ENCODE data around the gene TET2. TPM values are rescaled to one million over a fixed set of nuclear protein-coding genes. Genes with fewer than 3 reads are reported as not detected.

TET2 gene
- total and polyA plus RNA-seq, 2 of the 4 experiments (the other 2 are of a cell fraction), result 5.6 to 25.3 TPM

DNA sequence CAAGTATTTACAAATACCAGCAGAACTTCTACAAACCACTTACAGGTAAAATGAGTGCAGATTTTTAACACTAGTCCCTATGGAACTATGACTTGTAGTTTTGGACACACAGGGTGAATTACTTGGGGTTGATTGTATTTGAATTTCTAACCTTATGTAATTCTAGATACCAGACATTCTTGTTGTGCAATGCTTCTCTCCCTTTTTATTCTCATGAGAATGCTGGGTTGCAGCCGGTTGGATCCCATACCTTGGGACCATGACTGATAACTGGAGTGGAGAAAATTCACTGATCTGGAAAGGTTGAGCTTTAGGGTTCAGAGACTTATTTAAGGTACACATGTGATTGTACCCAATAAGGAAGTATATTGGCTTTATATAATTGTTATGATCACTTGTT is 8.8 kb downstream of the TET2 start:
- no peak overlapping the region for H2BK20ac ChIP-seq (ENCODE audit: low read depth, low read length)
- POLR2A ChIA-PET (ENCODE audit: unreplicated experiment), result no interaction called here
- no peak overlapping the region for H3K27ac ChIP-seq (ENCODE audit: insufficient read depth, low read length)
- no TSS peak for BruUV-seq (replicated peaks)
- no CpG with 5 or more reads among the region's 1 CpG for WGBS, 2 experiments (ENCODE audit: extremely low coverage in 2 of 2, insufficient read length in 1 of 2)
- in situ Hi-C loops (cut with MboI; ENCODE audit: low sequenced_read_pairs) (no loop called here), dilution Hi-C loops (cut with HindIII; ENCODE audit: low sequenced_read_pairs, unreplicated experiment) (no loop called here), intact Hi-C loops (cut with micrococcal nuclease) (no loop called here)
- peaks cover 4% of the 10 kb centered on the region for H3K4me1 ChIP-seq (ENCODE audit: control insufficient read depth, insufficient read depth, low read length)
- H3K4me3 ChIP-seq (ENCODE audit: insufficient read depth, low read depth, low read length), result no peak overlapping the region
- peak; percentile 39 for DNase-seq
- no peak overlapping the region for H4K5ac ChIP-seq (ENCODE audit: low read depth, low read length)
- H2AFZ ChIP-seq (replicated peaks; ENCODE audit: low read length, poor library complexity), result no peak overlapping the region
- H2AK5ac ChIP-seq (ENCODE audit: low read depth, low read length), result no peak overlapping the region
- no peak overlapping the region for H3K18ac ChIP-seq (ENCODE audit: low read depth, low read length)
- H3K9me3 ChIP-seq (ENCODE audit: control insufficient read depth, insufficient read depth, low read length), result no peaks in the 10 kb centered on the region
- CTCF ChIA-PET, result no interaction called here
- no peak overlapping the region for H2AK9ac ChIP-seq (replicated peaks; ENCODE audit: low read depth, low read length, poor library complexity)
- no peak overlapping the region for H3K56ac ChIP-seq (ENCODE audit: extremely low read depth, insufficient read depth, low read length)
- no peak for TF ChIP-seq POLR2A (IDR thresholded peaks at IDR 0.05; ENCODE audit: low read depth, low read length)
- TF ChIP-seq, protein P1, sequence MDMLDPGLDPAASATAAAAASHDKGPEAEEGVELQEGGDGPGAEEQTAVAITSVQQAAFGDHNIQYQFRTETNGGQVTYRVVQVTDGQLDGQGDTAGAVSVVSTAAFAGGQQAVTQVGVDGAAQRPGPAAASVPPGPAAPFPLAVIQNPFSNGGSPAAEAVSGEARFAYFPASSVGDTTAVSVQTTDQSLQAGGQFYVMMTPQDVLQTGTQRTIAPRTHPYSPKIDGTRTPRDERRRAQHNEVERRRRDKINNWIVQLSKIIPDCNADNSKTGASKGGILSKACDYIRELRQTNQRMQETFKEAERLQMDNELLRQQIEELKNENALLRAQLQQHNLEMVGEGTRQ (IDR thresholded peaks at IDR 0.05; ENCODE audit: low read depth, low read length), result no peak
- TF ChIP-seq MAFK (IDR thresholded peaks at IDR 0.05; ENCODE audit: low read depth, low read length), result no peak
- TF ChIP-seq CEBPB (IDR thresholded peaks at IDR 0.05; ENCODE audit: low read depth, low read length), result peak; percentile 78
- TF ChIP-seq RAD21 (IDR thresholded peaks at IDR 0.05; ENCODE audit: low read length), result no peak
- no peak for TF ChIP-seq RCOR1 (IDR thresholded peaks at IDR 0.05; ENCODE audit: insufficient replicate concordance, low read length)
- no peak overlapping the region for H3K23ac ChIP-seq (ENCODE audit: low read depth, low read length)
- peaks cover 4 to 52% of the 10 kb centered on the region in 2 experiments for H3K79me1 ChIP-seq (ENCODE audit: low read depth in 1 of 2, low read length in 2 of 2)
- H3K14ac ChIP-seq (replicated peaks; ENCODE audit: low read depth, low read length), result no peak overlapping the region
- no peak overlapping the region for H3K4ac ChIP-seq (ENCODE audit: low read depth, low read length)
- ATAC-seq (ENCODE audit: low read depth), result peak; percentile 54
- H3K4me2 ChIP-seq (ENCODE audit: low read depth, low read length), result peak overlapping the region; percentile 62; the same call in 1 of the 2 replicates
- H3K27me3 ChIP-seq (ENCODE audit: control insufficient read depth, insufficient read depth, low read length), result no peaks in the 10 kb centered on the region
- H2BK15ac ChIP-seq (ENCODE audit: low read depth, low read length), result no peak overlapping the region
- no peak overlapping the region for H3K9ac ChIP-seq (ENCODE audit: low read depth, low read length)
- no peak overlapping the region for H2BK5ac ChIP-seq (ENCODE audit: low read depth, low read length, poor library complexity, severe bottlenecking)
- no peak overlapping the region for H4K8ac ChIP-seq (ENCODE audit: low read depth in 2 of 2, low read length in 2 of 2)
- no peak overlapping the region for H4K91ac ChIP-seq (ENCODE audit: insufficient read depth, low read depth, low read length)
- 0 out of 2 replicates have a peak, but pooled peaks cover 1% of the 10 kb centered on the region for H3K36me3 ChIP-seq (ENCODE audit: control insufficient read depth, insufficient read depth, low read length)
- no peak overlapping the region for H2BK120ac ChIP-seq (ENCODE audit: low read depth, low read length)
- H4K20me1 ChIP-seq (ENCODE audit: insufficient read depth, low read length), result peaks cover 37% of the 10 kb centered on the region; the same call in 1 of the 2 replicates
- peaks cover 2% of the 10 kb centered on the region; the same call in 1 of the 2 replicates for H3K9me1 ChIP-seq (ENCODE audit: insufficient read depth, low read length)
